ENCODE results near the gene LHFPL4.
"Not testable (repeated sequence)": the region's sequence is repeated elsewhere in the genome, so short reads cannot be mapped to it uniquely, and the experiment has no call there.

Gene LHFPL4

GRCh38 chr3:9542182-9542581, 11.4 kb downstream of the LHFPL4 start:
- no peak for DNase-seq (ENCODE audit: extremely low read depth in 1 of 2, low read depth in 1 of 2)

GRCh38 chr3:9536212-9536611, 17.4 kb downstream of the LHFPL4 start:
- DNase-seq (ENCODE audit: extremely low read depth in 1 of 2, low read depth in 1 of 2) = no peak

- DNase-seq (ENCODE audit: extremely low read depth in 1 of 2, low read depth in 1 of 2) = no peak
These were observed 19.2 kb downstream of the LHFPL4 start for GRCh38 chr3:9534429-9534828.

GRCh38 chr3:9525078-9525477, 28.5 kb downstream of the LHFPL4 start:
- DNase-seq (ENCODE audit: extremely low read depth in 1 of 2, low read depth in 1 of 2) = no peak

GRCh38 chr3:9514956-9515355, 38.7 kb downstream of the LHFPL4 start:
- DNase-seq (ENCODE audit: extremely low read depth in 1 of 2, low read depth in 1 of 2) = no peak

GRCh38 chr3:9514306-9514705, 39.3 kb downstream of the LHFPL4 start:
- DNase-seq (ENCODE audit: extremely low read depth in 1 of 2, low read depth in 1 of 2) = no peak

- no peak for DNase-seq (ENCODE audit: extremely low read depth in 1 of 2, low read depth in 1 of 2)
These were observed 41.1 kb downstream of the LHFPL4 start for GRCh38 chr3:9512456-9513045.

- DNase-seq (ENCODE audit: extremely low read depth in 1 of 2, low read depth in 1 of 2) = no peak
These were observed 44.8 kb downstream of the LHFPL4 start for GRCh38 chr3:9508781-9509180.

- no peak for DNase-seq (ENCODE audit: extremely low read depth in 1 of 2, low read depth in 1 of 2)
These were observed 45.7 kb downstream of the LHFPL4 start for GRCh38 chr3:9507586-9508578.

GRCh38 chr3:9503283-9503682, 50.3 kb downstream of the LHFPL4 start:
- DNase-seq (ENCODE audit: extremely low read depth in 1 of 2, low read depth in 1 of 2) = peak; percentile 25 to 43

GRCh38 chr3:9501226-9501625, 52.4 kb downstream of the LHFPL4 start:
- no peak for DNase-seq (ENCODE audit: extremely low read depth in 1 of 2, low read depth in 1 of 2)

- peak; percentile 25 to 55 for DNase-seq (ENCODE audit: extremely low read depth in 1 of 2, low read depth in 1 of 2)
These were observed 53.2 kb downstream of the LHFPL4 start for GRCh38 chr3:9500108-9501050.

GRCh38 chr3:9499455-9500107, 54.0 kb downstream of the LHFPL4 start:
- DNase-seq (ENCODE audit: extremely low read depth in 1 of 2, low read depth in 1 of 2) = no peak

- no peak for DNase-seq (ENCODE audit: extremely low read depth in 1 of 2, low read depth in 1 of 2)
These were observed 54.8 kb downstream of the LHFPL4 start for GRCh38 chr3:9498781-9499180.

GRCh38 chr3:9497821-9498565, 55.6 kb downstream of the LHFPL4 start:
- no peak for DNase-seq (ENCODE audit: extremely low read depth in 1 of 2, low read depth in 1 of 2)

- DNase-seq (ENCODE audit: extremely low read depth in 1 of 2, low read depth in 1 of 2) = no peak
These were observed 56.7 kb downstream of the LHFPL4 start for GRCh38 chr3:9496893-9497292.

GRCh38 chr3:9494036-9494435, 59.6 kb downstream of the LHFPL4 start:
- DNase-seq (ENCODE audit: extremely low read depth in 1 of 2, low read depth in 1 of 2) = not testable (repeated sequence)

- DNase-seq (ENCODE audit: extremely low read depth in 1 of 2, low read depth in 1 of 2) = no peak
These were observed 62.1 kb downstream of the LHFPL4 start for GRCh38 chr3:9491506-9491905.

GRCh38 chr3:9485248-9485647, 68.4 kb downstream of the LHFPL4 start:
- no peak for DNase-seq (ENCODE audit: extremely low read depth in 1 of 2, low read depth in 1 of 2)

GRCh38 chr3:9480265-9480664, 73.4 kb downstream of the LHFPL4 start:
- DNase-seq (ENCODE audit: extremely low read depth in 1 of 2, low read depth in 1 of 2) = no peak
